GM21529 (cell line): ENCODE data around the gene TUBGCP5.
A peak's percentile ranks its signal among the peaks of the same experiment; 100 is the strongest.
"Not testable (repeated sequence)": the region's sequence is repeated elsewhere in the genome, so short reads cannot be mapped to it uniquely, and the experiment has no call there.

ENCODE experiments used
- ATAC-seq: cut with Tn5 transposase; IDR thresholded peaks from one replicate; pipeline ENCODE4 v1.9.1; 2021; ENCODE audit not compliant: unreplicated experiment

Gene TUBGCP5

DNA sequence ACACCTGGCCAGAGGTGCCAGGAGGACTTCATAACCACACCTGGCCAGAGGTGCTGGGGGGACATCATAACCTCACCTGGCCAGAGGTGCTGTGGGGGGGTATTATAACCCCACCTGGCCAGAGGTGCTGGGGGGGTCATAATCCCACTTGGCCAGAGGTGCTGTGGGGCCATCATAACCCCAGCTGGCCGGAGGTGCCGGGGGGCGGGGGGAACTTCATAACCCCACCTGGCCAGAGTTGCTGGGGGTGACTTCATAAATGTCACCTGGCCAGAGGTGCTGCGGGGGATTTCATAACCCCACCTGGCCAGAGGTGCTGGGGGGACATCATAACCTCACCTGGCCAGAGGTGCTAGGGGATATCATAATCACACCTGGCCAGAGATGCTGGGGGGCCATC, 4.2 kb upstream of the TUBGCP5 start:
- ATAC-seq: not testable (repeated sequence)

DNA sequence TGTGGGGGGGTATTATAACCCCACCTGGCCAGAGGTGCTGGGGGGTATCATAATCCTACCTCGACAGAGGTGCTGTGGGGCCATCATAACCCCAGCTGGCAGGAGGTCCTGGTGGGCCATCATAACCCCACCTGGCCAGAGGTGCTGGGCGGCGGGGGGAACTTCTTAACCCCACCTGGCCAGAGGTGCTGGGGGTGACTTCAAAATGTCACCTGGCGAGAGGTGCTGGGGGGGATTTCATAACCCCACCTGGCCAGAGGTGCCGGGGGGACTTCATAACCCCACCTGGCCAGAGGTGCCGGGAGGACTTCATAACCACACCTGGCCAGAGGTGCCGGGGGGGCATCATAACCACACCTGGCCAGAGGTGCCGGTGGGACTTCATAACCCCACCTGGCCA, 2.4 kb upstream of the TUBGCP5 start:
- not testable (repeated sequence) for ATAC-seq

DNA sequence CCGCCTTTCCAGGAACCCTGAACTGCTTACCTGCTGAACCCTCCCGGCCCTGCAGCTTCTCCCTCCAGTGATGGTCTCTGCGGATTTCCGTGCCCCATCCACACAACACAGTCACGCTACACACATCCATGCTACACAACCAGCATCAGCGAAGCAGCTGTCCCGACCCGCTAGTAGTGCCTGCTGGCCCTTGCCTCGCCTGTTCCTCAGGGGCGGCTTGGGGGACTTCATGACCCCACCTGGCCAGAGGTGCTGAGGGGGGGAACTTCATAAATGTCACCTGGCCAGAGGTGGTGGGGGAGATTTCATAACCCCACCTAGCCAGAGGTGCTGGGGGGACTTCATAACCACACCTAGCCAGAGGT, 530 bp upstream of the TUBGCP5 start:
- no peak for ATAC-seq

DNA sequence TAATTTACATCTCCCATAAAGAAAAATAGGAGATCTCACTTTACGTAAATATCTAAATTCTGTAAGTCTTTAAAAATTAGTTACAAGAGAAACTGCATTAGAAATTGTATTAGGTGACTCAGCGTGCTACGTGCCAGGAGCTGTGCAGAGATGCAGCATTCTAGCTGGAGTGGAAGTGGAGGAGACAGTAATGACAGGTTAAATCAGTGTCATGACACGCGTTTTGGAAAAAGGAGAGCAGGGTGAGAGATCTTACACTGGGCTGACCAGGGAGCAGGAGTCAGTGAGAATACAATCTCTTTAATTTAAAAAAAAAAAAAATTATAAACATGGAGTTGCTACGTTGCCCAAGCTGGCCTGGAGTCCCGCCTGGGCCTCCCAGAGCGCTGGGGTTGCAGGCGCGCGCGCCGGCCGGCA, 635 bp downstream of the TUBGCP5 start:
- peak; percentile 8 for ATAC-seq

DNA sequence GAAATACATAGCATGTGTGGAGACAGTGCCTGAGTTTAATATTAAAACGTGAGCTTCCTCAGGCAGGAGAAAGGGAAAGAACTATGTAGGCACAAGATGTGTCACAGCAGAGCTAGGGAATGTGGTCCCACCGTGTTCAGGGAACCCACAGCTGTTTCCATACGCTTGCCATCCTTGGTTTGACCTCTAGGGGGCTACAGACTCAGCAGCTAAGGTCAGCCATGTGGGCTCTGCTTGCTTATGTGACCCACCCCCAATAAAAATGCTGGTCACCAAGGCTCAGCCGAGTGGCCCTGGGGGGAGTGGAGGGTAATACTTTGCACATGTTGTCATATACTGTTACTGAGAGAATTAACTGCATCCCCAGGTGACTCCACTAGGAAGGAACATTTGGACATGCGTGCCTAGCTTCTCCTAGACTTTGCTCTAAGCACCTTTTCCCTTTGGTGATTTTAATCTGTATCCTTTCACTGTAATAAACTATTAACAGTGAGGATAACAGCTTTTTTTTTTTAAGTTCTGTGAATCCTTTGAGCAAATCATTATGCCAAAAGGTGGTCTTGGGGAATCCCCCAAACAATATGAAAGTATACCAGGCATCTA, 3.3 kb downstream of the TUBGCP5 start:
- no peak for ATAC-seq

DNA sequence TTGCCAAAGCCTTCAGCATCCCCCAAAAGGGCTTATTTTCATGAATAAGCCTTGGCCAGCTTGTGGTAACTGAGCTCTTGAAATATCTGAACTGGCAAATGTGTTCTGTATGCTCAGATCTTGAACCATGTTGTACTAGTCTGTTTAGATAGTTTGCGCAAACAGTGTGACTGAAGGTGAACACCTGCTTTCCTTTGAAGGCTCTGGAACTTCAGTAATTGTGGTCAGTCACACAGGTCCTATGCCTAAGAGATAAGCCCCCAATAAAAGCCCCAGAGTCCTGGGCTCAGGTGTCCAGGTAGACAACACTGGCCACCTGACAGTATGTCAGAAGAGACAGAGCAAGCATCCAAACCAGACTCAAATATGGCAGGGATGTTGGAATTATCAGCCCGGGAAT, 5.4 kb downstream of the TUBGCP5 start:
- ATAC-seq: no peak

DNA sequence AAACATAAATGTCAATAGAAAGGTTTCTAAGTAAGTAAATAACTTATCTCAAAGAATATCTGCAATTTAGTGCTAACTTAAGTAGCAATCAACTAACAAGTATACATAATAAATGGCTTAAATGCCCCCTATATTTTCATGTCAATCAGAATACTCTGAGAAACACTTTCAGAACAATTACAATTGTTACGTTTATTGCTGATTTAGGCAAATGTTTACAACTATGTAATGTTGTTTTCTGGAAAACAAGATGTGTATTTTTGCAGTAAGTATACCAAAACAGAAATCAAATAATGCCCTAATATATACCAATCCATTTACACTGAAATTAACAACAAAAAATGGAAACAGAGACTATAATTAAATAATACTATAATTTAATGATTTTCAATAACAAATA, 13.2 kb downstream of the TUBGCP5 start:
- no peak for ATAC-seq

DNA sequence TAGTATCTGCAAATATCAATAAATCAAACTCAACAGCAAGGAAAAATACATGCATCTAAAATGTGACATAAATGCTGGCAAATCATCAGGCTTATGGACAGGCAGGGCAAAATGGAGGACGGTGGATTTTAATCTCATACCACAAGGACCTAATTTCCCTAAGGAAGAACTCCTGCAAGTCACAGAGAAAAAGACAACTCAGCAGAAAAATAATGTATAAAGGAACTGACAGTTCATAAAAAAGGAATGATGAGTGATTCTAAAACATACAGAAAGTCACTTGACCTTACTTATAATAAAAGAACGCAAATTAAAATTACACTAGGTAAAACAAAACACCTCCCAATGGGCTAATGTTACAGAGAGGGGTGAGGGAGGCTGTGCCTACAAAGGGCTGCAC, 17.2 kb downstream of the TUBGCP5 start:
- no peak for ATAC-seq

DNA sequence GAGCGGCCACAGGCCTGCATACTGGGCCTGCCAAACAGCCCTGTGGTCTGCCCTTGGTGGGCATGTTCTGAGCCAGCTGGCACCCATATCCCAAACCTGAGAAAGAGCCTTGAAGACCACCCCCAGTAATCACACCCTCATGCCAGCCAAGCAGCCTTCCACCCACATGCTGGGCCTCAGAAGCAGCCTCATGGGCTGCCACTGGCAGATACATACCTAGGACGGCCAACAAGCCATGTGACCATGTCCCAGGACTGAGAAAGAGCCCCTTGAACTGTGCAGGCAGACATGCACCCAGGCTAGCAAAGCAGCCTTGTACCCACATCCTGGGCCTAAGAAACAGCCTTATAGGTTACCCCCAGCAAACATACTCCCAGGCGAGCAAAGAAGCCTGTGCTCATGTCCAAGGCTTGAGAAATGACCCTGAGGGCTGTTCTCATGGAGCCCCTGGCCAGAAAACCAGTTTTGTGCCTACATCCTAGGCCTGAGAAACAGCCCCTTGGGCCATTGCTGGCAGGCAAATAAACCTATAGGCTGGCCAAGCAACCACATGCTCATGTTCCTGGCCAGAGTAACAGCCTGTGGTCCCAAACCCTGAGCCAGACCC, 24.9 kb downstream of the TUBGCP5 start:
- no peak for ATAC-seq

DNA sequence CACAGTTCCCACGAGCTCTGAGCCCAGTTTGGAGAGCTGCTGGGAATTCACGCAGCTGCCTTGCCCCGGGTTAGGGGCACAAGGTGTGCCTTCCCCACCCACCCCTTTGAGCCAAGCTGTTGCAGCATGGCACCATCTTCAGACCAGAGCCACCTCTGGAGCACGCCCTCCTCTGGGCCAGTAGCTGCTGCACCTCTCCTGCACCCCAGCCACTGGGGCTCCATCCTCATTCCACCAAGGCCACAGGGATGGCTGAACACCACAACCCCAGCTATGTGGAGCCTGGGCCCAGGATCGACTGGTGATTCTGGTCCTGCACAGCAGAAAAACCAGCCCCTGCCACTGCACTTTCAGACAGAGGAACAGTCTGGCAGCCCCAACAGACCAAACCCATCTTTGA, 25.7 kb downstream of the TUBGCP5 start:
- no peak for ATAC-seq

DNA sequence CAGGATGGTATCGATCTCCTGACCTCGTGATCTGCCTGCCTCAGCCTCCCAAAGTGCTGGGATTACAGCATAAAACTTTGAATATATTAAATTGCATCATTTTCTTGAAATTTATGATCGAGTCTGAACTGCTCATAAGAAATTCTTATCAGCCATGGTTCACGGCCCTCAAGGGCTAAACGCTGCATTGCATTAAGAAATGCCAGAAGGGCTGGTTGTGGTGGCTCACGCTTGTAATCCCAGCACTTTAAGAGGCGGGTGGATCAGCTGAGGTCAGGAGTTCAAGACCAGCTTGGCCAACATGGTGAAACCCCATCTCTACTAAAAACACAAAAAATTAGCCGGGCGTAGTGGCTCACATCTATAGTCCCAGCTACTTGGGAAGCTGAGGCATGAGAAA, 26.8 kb downstream of the TUBGCP5 start:
- ATAC-seq: not testable (repeated sequence)

DNA sequence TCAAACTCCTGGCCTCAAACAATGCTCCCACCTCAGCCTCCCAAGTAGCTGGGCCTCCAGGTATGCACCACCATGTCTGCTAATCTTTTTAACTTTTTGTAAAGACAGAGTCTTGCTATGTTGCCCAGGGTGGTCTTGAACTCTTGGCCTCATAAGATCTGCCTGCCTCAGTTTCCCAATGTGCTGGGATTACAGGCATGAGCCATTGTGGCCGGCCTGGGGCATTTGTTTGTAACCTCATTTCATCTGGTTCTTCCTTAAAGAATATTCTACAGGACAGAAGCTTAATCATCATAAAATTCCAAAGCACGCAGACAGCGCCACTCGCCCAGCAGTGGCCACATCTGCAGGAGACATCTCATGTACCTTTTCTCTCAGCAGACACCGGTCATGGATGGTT, 35.6 kb downstream of the TUBGCP5 start:
- no peak for ATAC-seq

DNA sequence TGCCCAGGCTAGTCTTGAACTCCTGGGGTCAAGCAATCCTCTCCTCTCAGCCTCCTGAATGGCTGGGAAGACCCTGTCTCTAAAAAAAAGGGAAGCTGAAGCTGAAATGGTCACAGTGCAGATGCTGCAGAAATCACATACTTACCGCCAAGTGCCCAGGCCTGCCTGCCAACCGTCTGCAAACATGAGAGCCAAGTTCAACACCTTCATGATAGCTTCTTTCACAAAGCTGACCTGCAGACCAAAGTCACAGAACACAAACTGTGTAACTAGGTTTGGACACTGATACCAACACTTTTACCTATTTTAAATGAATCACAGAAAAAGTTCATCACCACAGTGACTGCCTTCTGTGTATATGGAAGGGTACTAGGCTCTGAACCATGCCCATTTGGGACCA, 36.4 kb downstream of the TUBGCP5 start:
- no peak for ATAC-seq

DNA sequence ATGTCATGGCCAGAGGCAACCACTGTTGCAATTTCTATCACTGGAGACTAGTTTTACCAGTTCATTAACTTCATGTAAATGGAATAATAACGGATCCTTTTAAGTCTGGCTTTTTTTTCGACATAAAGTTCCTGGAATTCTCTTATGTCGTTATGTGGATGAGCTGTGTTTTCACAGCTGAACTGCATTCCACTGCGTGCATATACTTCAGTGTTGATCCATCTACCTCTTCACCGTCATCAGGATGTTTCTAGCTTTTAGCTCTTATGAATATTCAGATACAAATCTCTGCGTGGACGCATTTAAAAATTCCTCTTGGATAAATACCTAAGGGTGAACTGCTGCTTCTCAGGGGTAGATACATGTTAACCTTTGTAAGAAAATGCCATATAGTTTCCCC, 43.6 kb downstream of the TUBGCP5 start:
- no peak for ATAC-seq

DNA sequence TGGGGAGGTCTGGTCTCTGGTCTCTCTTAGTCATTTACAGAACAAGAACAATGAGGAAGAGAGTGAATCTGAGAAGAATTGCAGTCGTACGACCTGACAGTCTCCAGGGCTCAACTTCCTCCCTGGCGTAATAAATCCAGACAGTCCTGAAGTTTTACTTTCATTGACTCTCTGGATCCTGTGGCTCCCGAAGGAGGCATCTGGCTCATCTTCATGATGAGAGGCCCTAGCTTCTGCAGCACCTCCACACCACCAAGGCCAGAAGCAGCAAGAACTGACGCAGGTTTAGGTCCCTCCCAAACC, 47.4 kb downstream of the TUBGCP5 start:
- no peak for ATAC-seq

DNA sequence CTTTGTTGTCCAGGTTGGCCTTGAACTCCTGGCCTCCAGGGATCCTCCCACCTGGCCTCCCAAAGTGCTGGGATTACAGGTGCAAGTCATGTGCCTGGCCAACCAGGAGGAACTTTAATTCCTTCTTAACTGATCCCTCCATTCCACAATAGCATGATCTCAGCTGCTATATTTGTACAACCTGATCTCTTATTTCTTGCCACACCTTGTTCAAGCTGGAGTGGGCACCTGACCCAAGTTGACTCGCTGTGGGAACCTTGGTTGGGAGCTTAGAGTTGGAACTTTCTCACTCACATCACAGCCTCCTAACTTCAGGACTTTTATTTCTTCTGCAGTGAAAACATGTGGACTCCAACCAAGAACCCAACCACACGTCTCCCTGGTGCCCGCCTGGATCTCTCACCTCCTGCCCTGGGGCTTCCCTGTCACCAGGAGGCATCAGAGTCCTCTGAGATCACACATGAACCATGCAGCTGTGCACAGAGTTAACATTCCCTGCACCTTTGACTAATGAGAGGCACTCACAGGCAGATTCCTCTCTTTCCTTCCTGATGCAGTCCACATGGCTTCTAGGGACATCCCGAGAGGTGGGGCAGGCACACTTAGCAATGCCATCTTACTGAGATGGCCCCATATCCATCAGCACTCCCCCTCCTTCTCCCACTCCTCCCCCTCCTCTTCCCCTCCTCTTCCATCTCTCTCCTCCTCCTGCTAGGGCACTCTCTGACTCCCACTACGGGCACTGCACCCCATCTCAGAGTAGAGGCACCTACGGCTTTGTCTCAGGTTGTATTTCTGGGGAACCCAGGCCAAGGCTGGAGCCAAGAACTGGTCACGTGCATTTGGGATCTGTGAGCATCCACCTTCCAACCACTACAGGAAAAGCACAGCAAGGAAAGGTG, 49.5 kb downstream of the TUBGCP5 start:
- ATAC-seq: no peak

DNA sequence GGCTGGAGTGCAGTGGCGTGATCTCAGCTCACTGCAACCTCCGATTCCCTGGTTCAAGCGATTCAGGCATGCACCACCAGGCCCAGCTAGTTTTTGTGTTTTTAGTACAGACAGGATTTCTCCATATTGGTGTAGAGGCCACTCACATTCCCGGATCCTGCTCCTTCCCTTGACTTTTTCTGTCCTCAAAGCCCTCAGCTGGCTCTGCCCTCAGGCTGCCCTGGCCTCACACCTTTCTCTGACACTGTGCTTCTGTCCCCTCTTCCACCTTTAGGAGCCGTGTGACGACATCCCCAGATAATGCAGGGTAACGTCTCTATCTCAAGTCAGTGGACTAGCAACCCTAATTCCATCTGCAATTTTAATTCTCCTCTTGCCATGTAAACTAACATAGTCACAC, 50.6 kb downstream of the TUBGCP5 start:
- no peak for ATAC-seq

DNA sequence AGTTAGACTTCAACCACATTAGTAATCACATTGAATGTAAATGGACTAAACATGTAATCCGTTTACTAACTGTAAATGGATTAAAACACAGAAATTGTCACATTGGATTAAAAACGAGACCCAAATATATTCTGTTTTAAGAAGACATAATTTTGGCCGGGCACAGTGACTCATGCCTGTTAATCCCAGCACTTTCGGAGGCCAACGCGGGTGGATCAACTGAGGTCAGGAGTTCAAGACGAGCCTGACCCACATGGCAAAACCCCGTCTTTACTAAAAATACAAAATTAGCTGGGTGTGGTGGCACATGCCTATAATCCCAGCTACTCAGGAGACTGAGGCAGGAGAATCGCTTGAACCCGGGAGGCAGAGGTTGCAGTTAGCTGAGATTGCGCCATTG, 57.4 kb downstream of the TUBGCP5 start:
- ATAC-seq: not testable (repeated sequence)

DNA sequence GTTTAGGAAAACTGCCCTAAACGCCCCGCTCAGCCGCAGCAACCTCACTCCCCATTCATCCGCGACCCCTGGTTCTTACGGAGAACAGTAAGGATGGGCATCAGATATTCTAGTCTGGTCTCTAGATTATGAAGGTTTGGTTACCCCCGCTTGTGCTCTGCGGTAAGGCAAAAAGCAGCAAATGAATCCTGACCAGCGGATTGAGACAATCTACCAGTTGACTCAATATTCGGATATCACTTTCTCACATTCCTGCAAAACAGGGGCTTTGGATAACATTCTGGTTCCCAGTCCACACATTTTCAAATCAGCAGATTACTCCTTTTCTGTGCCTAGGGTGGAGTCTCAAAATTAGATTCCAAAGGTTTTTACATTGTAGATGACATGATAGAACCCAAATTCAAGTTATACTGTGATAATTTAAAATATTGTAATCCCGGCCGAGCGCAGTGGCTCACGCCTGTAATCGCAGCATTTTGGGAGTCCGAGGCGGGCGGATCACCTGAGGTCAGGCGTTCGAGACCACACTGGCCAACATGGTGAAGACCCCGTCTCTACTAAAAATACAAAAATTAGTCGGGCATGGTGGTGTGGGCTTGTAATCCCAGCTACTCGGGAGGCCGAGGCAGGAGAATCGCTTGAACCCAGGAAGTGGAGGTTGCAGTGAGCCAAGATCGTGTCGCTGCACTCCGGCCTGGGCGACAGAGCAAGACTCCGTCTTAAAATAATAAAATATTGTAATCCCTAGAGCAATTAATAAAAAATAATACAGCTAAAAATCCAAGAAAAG, 58.1 kb downstream of the TUBGCP5 start:
- ATAC-seq: no peak

DNA sequence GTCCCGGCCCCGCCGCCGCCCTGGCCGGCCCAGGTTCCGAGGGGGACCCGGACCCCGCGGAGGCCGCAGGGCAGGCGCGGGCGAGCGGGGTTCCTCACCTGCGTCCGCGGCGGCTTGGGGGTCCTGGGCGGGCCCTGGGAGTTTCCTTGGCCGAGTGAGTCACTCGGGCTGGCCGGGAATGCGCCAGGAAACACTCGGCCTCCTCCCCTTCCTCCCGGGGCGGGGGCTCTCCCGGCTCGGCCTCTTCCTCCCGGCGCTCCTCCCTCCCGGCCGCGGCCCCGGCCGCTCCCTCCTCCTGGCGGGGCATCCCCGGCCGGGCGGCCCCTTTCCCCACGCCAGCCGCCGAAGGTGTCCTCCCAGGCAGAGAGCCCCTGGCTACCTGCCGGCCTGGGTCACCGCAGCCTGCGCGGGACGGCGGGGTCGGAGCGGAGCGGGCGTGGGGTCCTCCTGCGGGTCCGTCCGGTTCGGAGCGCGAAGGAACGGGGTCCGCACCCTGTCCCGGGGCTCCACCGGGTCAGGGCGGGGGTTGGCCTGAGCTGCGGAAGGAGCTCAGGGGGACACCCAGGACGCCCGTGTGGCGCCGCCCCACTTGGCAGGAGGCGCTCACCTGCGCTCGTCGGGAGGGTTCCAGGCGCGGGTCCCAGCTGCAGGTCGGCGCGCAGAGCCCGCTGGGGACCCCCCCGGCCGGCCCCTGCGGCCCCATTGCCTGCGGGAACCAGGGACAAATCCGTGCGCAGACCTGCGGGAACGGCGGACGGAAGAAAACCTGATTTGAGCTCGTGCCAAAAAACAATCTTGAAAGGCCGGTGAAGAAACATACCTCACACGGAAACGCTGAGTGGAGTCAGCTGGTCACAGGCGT, 58.9 kb downstream of the TUBGCP5 start, which contains the start of gene CYFIP1:
Gene CYFIP1, minus strand, starts transcription at position 180 of the 862 bp plus-strand sequence. CDS start 33,083 bp downstream, outside the sequence.
- peak; percentile 72 for ATAC-seq
